K562 (cell line): Measurements from ENCODE around the gene ZFP92.

ENCODE experiments used
- CEBPB ChIP-seq: fragments of 450-650 bp; IDR thresholded peaks from 2 replicates; pipeline ENCODE4 v1.6.1; 2016; ENCODE audit warnings: missing genetic modification characterization, missing compliant biosample characterization
- ELF2 ChIP-seq: fragments of 250-450 bp; sonication (Bioruptor Pico); IDR thresholded peaks from 2 replicates; pipeline ENCODE4 v1.5.0; 2021; ENCODE audit warnings: mild to moderate bottlenecking
- ELF4 ChIP-seq: fragments of 450-650 bp; formaldehyde crosslinking; IDR thresholded peaks from 2 replicates; pipeline ENCODE4 v1.4.0; 2022; ENCODE audit warnings: missing genetic modification characterization
- HDAC2 ChIP-seq: fragments of 450-650 bp; IDR thresholded peaks from 2 replicates; pipeline ENCODE4 v1.6.1; 2016; ENCODE audit warnings: mild to moderate bottlenecking
- NR2F6 ChIP-seq: fragments of 450-650 bp; formaldehyde crosslinking; IDR thresholded peaks from 2 replicates; pipeline ENCODE4 v1.4.0; 2020; ENCODE audit warnings: mild to moderate bottlenecking

DNA sequence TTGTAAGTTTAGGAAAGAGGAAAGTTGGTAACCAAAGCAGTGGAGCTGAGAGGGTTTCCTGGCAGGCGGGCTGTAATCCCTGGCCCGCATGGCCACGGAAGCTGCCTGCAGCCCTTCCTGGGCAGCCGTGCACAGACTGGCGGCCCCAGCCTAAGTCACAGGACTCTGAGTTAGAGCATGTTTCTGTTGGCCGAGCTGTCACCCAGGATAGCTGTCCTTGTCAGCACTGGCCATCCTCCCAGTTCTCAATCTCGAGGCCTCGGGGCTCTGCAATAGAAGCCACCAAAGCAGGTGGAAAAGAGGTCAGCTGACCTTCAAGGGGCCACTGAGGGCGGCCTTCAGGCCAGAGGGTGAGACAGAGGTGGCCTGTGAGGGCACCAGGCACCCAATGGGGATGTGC lies 30.6 kb upstream of the ZFP92 start:
- TF ChIP-seq CEBPB (tag) (no peak), ELF2 (CRISPR knock-in tag) (no peak), NR2F6 (CRISPR knock-in tag) (no peak), HDAC2 (no peak), ELF4 (CRISPR knock-in tag) (no peak)
